HFFc6 (cell line): ENCODE results near the gene SLC34A1. TPM values are rescaled to one million over a fixed set of nuclear protein-coding genes. Genes with fewer than 3 reads are reported as not detected.

Experiments
- DNase-seq: peaks from one replicate; pipeline ENCODE4 v3.0.0-alpha.2; 2018
- H3K27ac Mint-ChIP-seq: 2 replicates; pipeline ENCODE4 v1.8.0; 2020; ENCODE audit warnings: mild to moderate bottlenecking, mixed read lengths
- H3K27me3 Mint-ChIP-seq: 2 replicates; pipeline ENCODE4 v1.8.0; 2021; ENCODE audit warnings: mild to moderate bottlenecking, moderate library complexity, mixed read lengths; ENCODE audit not compliant: insufficient read depth
- H3K36me3 Mint-ChIP-seq: 2 replicates; pipeline ENCODE4 v1.8.0; 2021; ENCODE audit warnings: low read depth, mixed read lengths
- H3K4me1 Mint-ChIP-seq: 2 replicates; pipeline ENCODE4 v1.8.0; 2020; ENCODE audit warnings: low read depth, mixed read lengths
- H3K4me3 Mint-ChIP-seq: 2 replicates; pipeline ENCODE4 v1.8.0; 2020; ENCODE audit warnings: mild to moderate bottlenecking, moderate library complexity, mixed read lengths
- H3K9me3 Mint-ChIP-seq: 2 replicates; pipeline ENCODE4 v1.8.0; 2020; ENCODE audit warnings: mild to moderate bottlenecking, mixed read lengths
- CTCF ChIP-seq: fragments of 200-600 bp; sonication (generic); IDR thresholded peaks from 2 replicates; pipeline ENCODE4 v1.5.0; 2021; ENCODE audit warnings: antibody characterized with exemption, mild to moderate bottlenecking
- total RNA-seq, 6 experiments: library from RNA; stranded (reverse); fragmentation: NEBNext Ultra II Directional; extraction: Animal tissue kit (Norgen Biotek cat#: 25700); gene quantifications; 2 replicates in 1 of 6; 3 replicates in 5 of 6; pipeline ENCODE4 v1.2.3, GENCODE V29; 2021

SLC34A1 gene
- total RNA-seq, 6 experiments from 2014 or later = not detected

- TF ChIP-seq CTCF = no peak
- H3K36me3 Mint-ChIP-seq = peaks cover 19% of the 10 kb centered on the region
Observed at GRCh38 chr5:177438468-177438867, 54.2 kb downstream of the SLC34A1 start.

GRCh38 chr5:177439518-177440053 is 55.4 kb downstream of the SLC34A1 start:
- H3K9me3 Mint-ChIP-seq = no peaks in the 10 kb centered on the region
- peaks cover 3% of the 10 kb centered on the region for H3K27me3 Mint-ChIP-seq
- H3K4me3 Mint-ChIP-seq = no peak overlapping the region
- no peaks in the 10 kb centered on the region; the same call in 1 of the 2 replicates for H3K4me1 Mint-ChIP-seq
- TF ChIP-seq CTCF = no peak
- no peak overlapping the region for H3K27ac Mint-ChIP-seq
- no peak for DNase-seq
- peaks cover 19% of the 10 kb centered on the region for H3K36me3 Mint-ChIP-seq

More at GRCh38 chr5:177438468-177438867, 54.2 kb downstream of the SLC34A1 start:
- DNase-seq = no peak
- Mint-ChIP-seq H3K9me3 (no peaks in the 10 kb centered on the region), H3K4me1 (no peaks in the 10 kb centered on the region), H3K4me3 (no peak overlapping the region), H3K27ac (no peak overlapping the region), H3K27me3 (no peaks in the 10 kb centered on the region; the same call in none of the 2 replicates)

GRCh38 chr5:177440211-177440989 is 56.2 kb downstream of the SLC34A1 start:
- Mint-ChIP-seq H3K4me1 (peaks cover 3% of the 10 kb centered on the region), H3K9me3 (no peaks in the 10 kb centered on the region), H3K27me3 (peaks cover 6% of the 10 kb centered on the region), H3K36me3 (peaks cover 19% of the 10 kb centered on the region), H3K4me3 (no peak overlapping the region), H3K27ac (no peak overlapping the region)
- TF ChIP-seq CTCF = no peak
- DNase-seq = no peak

GRCh38 chr5:177440990-177441780 is 57.0 kb downstream of the SLC34A1 start:
- H3K9me3 Mint-ChIP-seq = no peaks in the 10 kb centered on the region
- peaks cover 6% of the 10 kb centered on the region for H3K27me3 Mint-ChIP-seq
- peaks cover 19% of the 10 kb centered on the region for H3K36me3 Mint-ChIP-seq
- peaks cover 11% of the 10 kb centered on the region for H3K4me1 Mint-ChIP-seq
- no peak overlapping the region for H3K4me3 Mint-ChIP-seq
- no peak overlapping the region for H3K27ac Mint-ChIP-seq
- no peak for DNase-seq
- no peak for TF ChIP-seq CTCF

- DNase-seq = no peak
- Mint-ChIP-seq H3K27ac (no peak overlapping the region), H3K36me3 (peaks cover 19% of the 10 kb centered on the region), H3K4me1 (peaks cover 11% of the 10 kb centered on the region), H3K9me3 (no peaks in the 10 kb centered on the region), H3K27me3 (peaks cover 6% of the 10 kb centered on the region), H3K4me3 (no peak overlapping the region)
- no peak for TF ChIP-seq CTCF
Observed at GRCh38 chr5:177442066-177442826, 58.0 kb downstream of the SLC34A1 start.
